CD4-positive, alpha-beta memory T cell (primary cell): ENCODE data around the gene ALAD. TPM values are rescaled to one million over a fixed set of nuclear protein-coding genes. Genes with fewer than 3 reads are reported as not detected.
"Not testable (repeated sequence)": the region's sequence is repeated elsewhere in the genome, so short reads cannot be mapped to it uniquely, and the experiment has no call there.

ENCODE experiments used
- CTCF ChIA-PET: fragments of 350-600 bp; sonication (Branson Sonifier 250); formaldehyde crosslinking; loops from one replicate; lab custom pipeline; 2021; ENCODE audit warnings: inconsistent platforms; ENCODE audit not compliant: partially characterized antibody; lab: Charles Lee
- POLR2A ChIA-PET: fragments of 350-600 bp; sonication (Branson Sonifier 250); formaldehyde crosslinking; loops from one replicate; lab custom pipeline; 2021; ENCODE audit not compliant: partially characterized antibody; lab: Charles Lee
- DNase-seq, 5 donors: peaks; one replicate each; pipeline versions ENCODE4 v3.0.0 to v3.0.0-alpha.2; 2020 to 2022; ENCODE audit warnings: mixed read lengths in 1 of 5
- H3K27ac ChIP-seq: one replicate; pipeline ENCODE4 v1.7.0; 2013; ENCODE audit warnings: low read depth, low read length
- H3K27me3 ChIP-seq: 2 replicates; pipeline ENCODE4 v1.7.0; 2013; ENCODE audit warnings: mild to moderate bottlenecking, low read length, moderate library complexity; ENCODE audit not compliant: insufficient read depth
- H3K36me3 ChIP-seq: 2 replicates; pipeline ENCODE4 v1.7.0; 2013; ENCODE audit warnings: mild to moderate bottlenecking, low read length, moderate library complexity; ENCODE audit not compliant: insufficient read depth
- H3K4me1 ChIP-seq: 2 replicates; pipeline ENCODE4 v1.7.0; 2013; ENCODE audit warnings: mild to moderate bottlenecking, low read length, moderate library complexity; ENCODE audit not compliant: insufficient read depth
- H3K4me3 ChIP-seq, 2 donors: one replicate each; pipeline ENCODE4 v1.7.0; 2013; ENCODE audit warnings: low read length in 2 of 2, mild to moderate bottlenecking in 1 of 2
- H3K9me3 ChIP-seq, 2 donors: one replicate each; pipeline ENCODE4 v1.7.0; 2013; ENCODE audit warnings: low read length in 2 of 2, control low read depth in 1 of 2; ENCODE audit not compliant: control insufficient read depth in 1 of 2
- H3K27ac Mint-ChIP-seq, 7 donors: one replicate each; pipeline ENCODE4 v1.8.0; 2020 to 2021; ENCODE audit warnings: mixed read lengths in 7 of 7, mild to moderate bottlenecking in 6 of 7, inconsistent platforms in 3 of 7, moderate library complexity in 3 of 7
- H3K27me3 Mint-ChIP-seq, 2 donors: one replicate each; pipeline ENCODE4 v1.8.0; 2020 to 2021; ENCODE audit warnings: mixed read lengths in 2 of 2
- H3K36me3 Mint-ChIP-seq, 2 donors: one replicate each; pipeline ENCODE4 v1.8.0; 2020 to 2021; ENCODE audit warnings: mixed read lengths in 2 of 2, inconsistent platforms in 1 of 2, mild to moderate bottlenecking in 1 of 2
- H3K4me1 Mint-ChIP-seq, 4 donors: one replicate each; pipeline ENCODE4 v1.8.0; 2020 to 2021; ENCODE audit warnings: mixed read lengths in 4 of 4, mild to moderate bottlenecking in 1 of 4
- H3K4me3 Mint-ChIP-seq, 8 donors: one replicate each; pipeline ENCODE4 v1.8.0; 2020 to 2021; ENCODE audit warnings: mixed read lengths in 8 of 8, mild to moderate bottlenecking in 7 of 8, moderate library complexity in 6 of 8, inconsistent platforms in 3 of 8
- H3K9me3 Mint-ChIP-seq, 8 donors: one replicate each; pipeline ENCODE4 v1.8.0; 2020 to 2021; ENCODE audit warnings: mixed read lengths in 8 of 8, mild to moderate bottlenecking in 5 of 8, inconsistent platforms in 3 of 8, moderate library complexity in 1 of 8
- intact Hi-C: fragments of 100-400 bp; cut with micrococcal nuclease; formaldehyde crosslinking; loops from one replicate; pipeline ENCODE4 v1.15.1; 2023
- polyA plus RNA-seq, 2 donors: library from polyadenylated mRNA; unstranded; fragments of 300-500 nt; fragmentation: Illumina TruSeq; gene quantifications; one replicate each; pipeline ENCODE4 v1.2.3, GENCODE V29; 2021
- total RNA-seq, 2 experiments: library from RNA; stranded (reverse); gene quantifications; one replicate each; pipeline ENCODE4 v1.2.3, GENCODE V29; 2021

The ALAD gene
- total and polyA plus RNA-seq, 4 experiments from 2014 or later, result 16.4 to 39.9 (median 31.9) TPM

DNA sequence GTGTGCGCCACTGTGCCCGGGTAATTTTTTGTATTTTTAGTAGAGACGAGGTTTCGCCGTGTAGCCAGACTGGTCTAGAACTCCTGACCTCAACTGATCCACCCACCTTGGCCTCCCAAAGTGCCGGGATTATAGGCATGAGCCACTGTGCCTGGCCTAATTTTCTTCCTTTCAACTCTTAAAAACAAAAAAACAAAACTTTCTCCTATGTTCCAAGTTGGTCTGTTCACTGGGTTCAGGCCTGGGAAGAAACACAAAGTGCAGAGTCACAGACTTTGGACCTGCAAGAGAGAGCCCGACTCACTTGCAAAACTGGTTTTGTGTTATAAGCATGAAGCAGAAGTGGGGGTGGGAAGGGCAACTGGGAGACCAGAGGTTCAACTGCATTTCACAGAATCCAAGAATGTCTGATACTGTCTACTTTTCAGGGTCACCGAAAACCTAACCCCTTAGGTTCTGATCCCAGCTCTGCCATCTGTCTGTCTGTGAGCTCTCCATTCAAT is 19.1 kb downstream of the ALAD start:
- intact Hi-C loops, result no loop called here
- Histone ChIP-seq H3K27me3 (no peaks in the 10 kb centered on the region), H3K9me3 (no peaks in the 10 kb centered on the region), H3K27ac (no peak overlapping the region), H3K4me3 (no peak overlapping the region), H3K36me3 (peaks cover 3% of the 10 kb centered on the region), H3K4me1 (peaks cover 3% of the 10 kb centered on the region)
- H3K36me3 Mint-ChIP-seq, result peaks cover 5 to 7% of the 10 kb centered on the region in 2 donors
- peak overlapping the region in 1 of 7 donors; percentile 30 for H3K27ac Mint-ChIP-seq
- H3K9me3 Mint-ChIP-seq, result no peaks in the 10 kb centered on the region
- no peak for DNase-seq
- POLR2A ChIA-PET, result no interaction called here
- H3K27me3 Mint-ChIP-seq, result no peaks in the 10 kb centered on the region
- peaks cover 4 to 7% (median 4%) of the 10 kb centered on the region in 4 donors for H3K4me1 Mint-ChIP-seq
- no peak overlapping the region for H3K4me3 Mint-ChIP-seq
- CTCF ChIA-PET, result no interaction called here

DNA sequence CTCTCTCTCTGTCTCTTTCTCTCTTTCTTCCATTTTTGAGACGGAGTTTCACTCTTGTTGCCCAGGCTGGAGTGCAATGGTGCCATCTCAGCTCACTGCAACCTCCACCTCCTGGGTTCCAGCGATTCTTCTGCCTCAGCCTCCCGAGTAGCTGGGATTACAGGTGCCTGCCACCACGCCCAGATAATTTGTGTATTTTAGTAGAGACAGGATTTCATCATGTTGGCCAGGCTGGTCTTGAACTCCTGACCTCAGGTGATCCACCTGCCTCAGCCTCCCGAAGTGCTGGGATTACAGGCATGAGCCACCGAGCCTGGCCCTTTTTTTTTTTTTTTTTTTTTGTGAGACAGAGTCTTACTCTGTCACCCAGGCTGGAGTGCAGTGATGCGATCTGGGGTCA is 19.6 kb downstream of the ALAD start:
- CTCF ChIA-PET, DNase-seq, H3K27ac ChIP-seq, H3K36me3 Mint-ChIP-seq, H3K4me3 Mint-ChIP-seq, H3K9me3 Mint-ChIP-seq, intact Hi-C loops, H3K27me3 ChIP-seq, H3K36me3 ChIP-seq, H3K4me1 ChIP-seq, H3K27me3 Mint-ChIP-seq, H3K9me3 ChIP-seq, POLR2A ChIA-PET, H3K4me3 ChIP-seq: not testable (repeated sequence)
- Mint-ChIP-seq H3K4me1 (peaks cover 4 to 11% (median 5%) of the 10 kb centered on the region in 4 donors), H3K27ac (peak overlapping the region in 2 of 7 donors; percentile 47 to 66)

DNA sequence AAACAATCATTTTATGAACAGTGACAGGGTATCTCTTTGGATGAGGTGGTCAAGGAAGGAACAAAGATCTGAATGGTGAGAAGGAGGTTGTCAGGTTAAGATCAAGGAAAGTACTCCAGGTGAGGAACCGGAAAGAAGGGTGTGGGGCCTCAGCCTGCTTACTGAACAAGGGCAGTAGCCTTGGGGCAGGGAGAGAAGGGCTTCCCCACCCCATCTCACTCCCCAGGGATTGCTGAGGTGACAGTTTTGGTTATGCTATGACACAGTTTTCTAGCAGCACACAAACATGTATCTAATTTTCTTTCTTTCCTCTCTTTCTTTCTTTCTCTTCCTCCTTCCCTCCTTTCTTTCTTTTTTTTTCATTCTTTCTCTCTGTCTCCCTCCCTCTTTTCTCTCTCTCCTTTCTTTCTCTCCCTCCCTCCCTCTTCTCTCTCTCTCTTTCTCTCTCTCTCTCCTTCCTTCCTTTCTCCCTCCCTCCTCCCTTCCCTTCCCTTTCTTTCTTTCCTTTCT is 20.2 kb downstream of the ALAD start:
- H3K27ac Mint-ChIP-seq, result peak overlapping the region in 5 of 7 donors; percentile 9 to 63 (median 53)
- no peaks in the 10 kb centered on the region for H3K36me3 ChIP-seq
- H3K36me3 Mint-ChIP-seq, result no peaks in the 10 kb centered on the region
- H3K4me1 Mint-ChIP-seq, result peaks cover 4 to 11% (median 7%) of the 10 kb centered on the region in 4 donors
- no peaks in the 10 kb centered on the region for H3K27me3 ChIP-seq
- ChIA-PET CTCF (no interaction called here), POLR2A (no interaction called here)
- intact Hi-C loops, result no loop called here
- H3K4me1 ChIP-seq, result peaks cover 4% of the 10 kb centered on the region
- no peaks in the 10 kb centered on the region for H3K9me3 ChIP-seq
- DNase-seq, result no peak
- no peaks in the 10 kb centered on the region for H3K27me3 Mint-ChIP-seq
- no peak overlapping the region for H3K4me3 ChIP-seq
- no peak overlapping the region for H3K27ac ChIP-seq
- H3K4me3 Mint-ChIP-seq, result no peak overlapping the region
- no peaks in the 10 kb centered on the region for H3K9me3 Mint-ChIP-seq

DNA sequence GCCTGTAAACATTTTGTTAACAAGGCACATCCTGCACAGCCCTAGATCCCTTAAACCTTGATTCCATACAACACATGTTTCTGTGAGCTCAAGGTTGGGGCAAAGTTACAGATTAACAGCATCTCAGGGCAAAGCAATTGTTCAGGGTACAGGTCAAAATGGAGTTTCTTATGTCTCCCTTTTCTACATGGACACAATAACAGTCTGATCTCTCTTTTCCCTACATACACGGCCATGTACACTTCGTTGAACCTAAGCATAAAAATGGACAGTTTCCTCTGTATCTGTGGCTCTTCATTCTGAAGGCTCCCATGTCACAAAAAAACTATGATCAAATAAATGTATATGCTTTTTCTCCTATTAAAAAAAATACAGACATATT is 21.3 kb downstream of the ALAD start:
- H3K4me3 ChIP-seq, H3K36me3 Mint-ChIP-seq, POLR2A ChIA-PET, H3K9me3 Mint-ChIP-seq, H3K27me3 Mint-ChIP-seq, H3K36me3 ChIP-seq, H3K27ac ChIP-seq, CTCF ChIA-PET, H3K9me3 ChIP-seq, DNase-seq, H3K27me3 ChIP-seq: not testable (repeated sequence)
- H3K4me1 Mint-ChIP-seq, result peaks cover 11 to 22% (median 16%) of the 10 kb centered on the region in 4 donors
- peak overlapping the region in 1 of 7 donors; percentile 32 for H3K27ac Mint-ChIP-seq
- H3K4me3 Mint-ChIP-seq, result peak overlapping the region in 1 of 8 donors; percentile 40
- peaks cover 13% of the 10 kb centered on the region for H3K4me1 ChIP-seq
- intact Hi-C loops, result loop anchor here (10.0 kb wide), 1 partner anchor 155 kb away; the partner anchor contains the start of genes FKBP15 and SLC31A1

DNA sequence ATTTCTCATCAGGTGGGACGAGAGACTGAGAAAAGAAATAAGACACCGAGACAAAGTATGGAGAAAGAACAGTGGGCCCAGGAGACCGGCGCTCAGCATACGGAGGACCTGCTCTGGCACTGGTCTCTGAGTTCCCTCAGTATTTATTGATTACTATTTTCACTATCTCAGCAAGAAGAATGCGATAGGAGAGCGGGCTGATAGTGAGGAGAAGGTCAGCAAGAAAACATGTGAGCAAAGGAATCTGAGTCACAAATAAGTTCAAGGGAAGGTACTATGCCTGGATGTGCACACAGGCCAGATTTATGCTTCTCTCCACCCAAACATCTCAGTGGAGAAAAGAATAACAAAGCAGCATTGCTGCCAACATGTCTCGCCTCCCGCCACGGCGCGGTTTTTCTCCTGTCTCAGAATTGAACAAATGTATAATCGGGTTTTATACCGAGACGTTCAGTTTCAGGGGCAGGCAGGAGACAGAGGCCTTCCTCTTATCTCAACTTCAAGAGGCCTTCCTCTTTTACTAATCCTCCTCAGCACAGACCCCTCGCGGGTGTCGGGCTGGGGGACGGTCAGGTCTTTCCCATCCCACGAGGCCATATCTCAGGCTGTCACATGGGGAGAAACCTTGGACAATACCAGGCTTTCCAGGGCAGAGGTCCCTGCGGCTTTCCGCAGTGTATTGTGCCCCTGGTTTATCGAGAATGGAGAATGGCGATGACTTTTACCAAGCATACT is 21.8 kb downstream of the ALAD start:
- POLR2A ChIA-PET, H3K27me3 Mint-ChIP-seq, H3K9me3 Mint-ChIP-seq, H3K4me3 ChIP-seq, H3K36me3 ChIP-seq, DNase-seq, H3K36me3 Mint-ChIP-seq, H3K9me3 ChIP-seq, H3K4me3 Mint-ChIP-seq, CTCF ChIA-PET, H3K27ac ChIP-seq, H3K27me3 ChIP-seq: not testable (repeated sequence)
- peaks cover 12 to 23% (median 17%) of the 10 kb centered on the region in 4 donors for H3K4me1 Mint-ChIP-seq
- peaks cover 13% of the 10 kb centered on the region for H3K4me1 ChIP-seq
- intact Hi-C loops, result loop anchor here (10.0 kb wide), 1 partner anchor 154 kb away; the partner anchor contains the start of genes FKBP15 and SLC31A1
- H3K27ac Mint-ChIP-seq, result peak overlapping the region in 4 of 7 donors; percentile 37 to 52 (median 41)

DNA sequence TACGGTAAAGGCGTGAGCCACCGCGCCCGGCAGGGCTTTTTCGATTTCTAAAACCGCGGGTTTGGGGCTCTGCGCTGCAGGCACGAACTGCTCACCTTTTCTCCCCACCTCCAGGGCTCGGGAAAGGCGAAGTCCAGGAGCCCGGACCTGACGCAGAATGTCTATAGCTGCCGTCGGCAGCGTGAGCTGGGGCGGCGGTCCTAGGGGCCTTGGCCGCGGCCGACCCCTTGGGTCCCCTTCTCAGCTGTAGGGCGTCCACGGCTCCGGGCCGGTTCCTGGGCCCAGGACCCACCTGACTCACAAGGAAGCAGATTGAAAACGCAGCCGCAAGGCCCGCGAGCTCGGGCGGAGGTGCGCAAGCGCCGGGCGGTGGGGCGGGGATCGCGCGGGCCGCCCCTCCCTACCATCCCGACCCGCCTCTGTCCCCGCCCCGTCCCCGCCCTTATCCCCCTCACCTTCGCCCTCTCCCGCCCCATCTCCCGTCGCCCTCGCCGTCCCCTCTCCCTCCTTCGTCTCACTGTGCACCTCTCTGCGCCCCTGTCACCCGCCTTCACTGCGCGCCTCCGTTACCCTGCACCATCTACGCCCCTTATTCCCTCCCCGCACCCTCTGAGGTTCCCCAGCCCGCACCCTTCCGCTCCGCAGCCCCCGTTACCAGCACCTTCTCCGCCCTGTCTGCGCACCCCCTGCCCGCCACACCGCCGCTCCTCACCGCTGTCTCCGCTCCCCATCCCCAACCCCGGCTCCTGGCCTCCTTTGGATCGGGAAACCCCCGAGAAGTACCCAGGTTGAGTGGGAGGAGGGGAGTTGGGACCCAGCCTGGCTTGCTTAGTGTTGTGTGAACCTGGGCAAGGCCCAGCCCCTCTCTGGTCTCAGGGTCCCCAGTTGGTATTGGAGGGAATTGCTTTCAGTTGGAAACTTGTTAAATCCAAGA is 24.2 kb downstream of the ALAD start, which contains the start of gene HDHD3:
Gene HDHD3 (minus strand): TSS at position 353 of the 934 bp plus-strand sequence. CDS start 2,632 bp downstream, outside the sequence.
- Histone ChIP-seq H3K27ac (peak within 1 kb of the TSS; percentile 66), H3K36me3 (peaks cover 16% of the 10 kb centered on the region), H3K9me3 (no peaks in the 10 kb centered on the region), H3K27me3 (no peaks in the 10 kb centered on the region), H3K4me3 (peak within 1 kb of the TSS; percentile 57 to 92), H3K4me1 (peaks cover 13% of the 10 kb centered on the region)
- intact Hi-C loops, result loop anchor here (1.0 to 10.0 kb wide), 5 partner anchors 24 to 152 kb away; partner anchors contain the start of genes ALAD, C9orf43, FKBP15 and POLE3
- Mint-ChIP-seq H3K9me3 (no peaks in the 10 kb centered on the region), H3K36me3 (peaks cover 3 to 16% of the 10 kb centered on the region in 2 donors), H3K27me3 (no peaks in the 10 kb centered on the region), H3K27ac (peak within 1 kb of the TSS; percentile 74 to 96 (median 89)), H3K4me1 (peaks cover 12 to 23% (median 17%) of the 10 kb centered on the region in 4 donors), H3K4me3 (peak within 1 kb of the TSS; percentile 88 to 93 (median 90))
- peak; percentile 78 to 81 (median 80) for DNase-seq
- POLR2A ChIA-PET, result interaction anchor here (1.0 to 2.3 kb wide), 12 partner anchors 10 to 205 kb away, joined by 3 to 19 read pairs (median 8); partner anchors contain the start of genes ALAD, BSPRY, C9orf43 and CDC26
- CTCF ChIA-PET, result interaction anchor here (0.6 to 1.9 kb wide), 6 partner anchors 12 to 1450 kb away, joined by 3 to 11 read pairs (median 3); partner anchors contain the start of genes ALAD, CDC26, PRPF4 and WDR31
